ENCODE measurements around the gene SIRPB2. TPM values are rescaled to one million over a fixed set of nuclear protein-coding genes. Genes with fewer than 3 reads are reported as not detected.

The SIRPB2 gene
- total RNA-seq, 2 donors from 2014 or later = 11.0 to 29.8 TPM

DNA sequence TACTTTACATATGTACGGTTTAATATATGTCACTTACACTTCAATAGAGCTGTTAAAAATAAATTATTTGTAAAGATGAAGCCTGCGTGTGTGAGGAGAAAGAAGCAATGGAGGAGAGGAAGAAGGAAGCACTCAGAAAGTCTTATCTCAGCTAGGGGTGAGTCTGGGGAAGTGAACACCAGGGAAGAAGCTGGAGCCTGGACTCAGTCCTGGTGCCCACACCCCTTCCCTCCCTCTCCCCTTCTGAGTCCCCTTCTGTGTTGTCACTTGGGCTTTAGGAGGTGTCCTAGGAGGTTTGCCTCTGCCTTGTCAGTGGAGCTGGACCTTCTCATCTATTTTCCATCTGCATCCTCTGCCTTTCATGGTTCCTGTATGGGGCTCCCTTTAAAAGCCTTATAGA, 1.9 kb downstream of the SIRPB2 start:
- H3K4me3 ChIP-seq = peak overlapping the region; percentile 32
- no peaks in the 10 kb centered on the region for H3K36me3 ChIP-seq
- no peaks in the 10 kb centered on the region for H3K4me1 ChIP-seq (ENCODE audit: control insufficient read depth in 1 of 2, low read depth in 2 of 2)
- peak overlapping the region in 1 of 2 donors; percentile 5 for H3K27ac ChIP-seq
- H3K9me3 ChIP-seq = no peaks in the 10 kb centered on the region
- TF ChIP-seq, protein P1, sequence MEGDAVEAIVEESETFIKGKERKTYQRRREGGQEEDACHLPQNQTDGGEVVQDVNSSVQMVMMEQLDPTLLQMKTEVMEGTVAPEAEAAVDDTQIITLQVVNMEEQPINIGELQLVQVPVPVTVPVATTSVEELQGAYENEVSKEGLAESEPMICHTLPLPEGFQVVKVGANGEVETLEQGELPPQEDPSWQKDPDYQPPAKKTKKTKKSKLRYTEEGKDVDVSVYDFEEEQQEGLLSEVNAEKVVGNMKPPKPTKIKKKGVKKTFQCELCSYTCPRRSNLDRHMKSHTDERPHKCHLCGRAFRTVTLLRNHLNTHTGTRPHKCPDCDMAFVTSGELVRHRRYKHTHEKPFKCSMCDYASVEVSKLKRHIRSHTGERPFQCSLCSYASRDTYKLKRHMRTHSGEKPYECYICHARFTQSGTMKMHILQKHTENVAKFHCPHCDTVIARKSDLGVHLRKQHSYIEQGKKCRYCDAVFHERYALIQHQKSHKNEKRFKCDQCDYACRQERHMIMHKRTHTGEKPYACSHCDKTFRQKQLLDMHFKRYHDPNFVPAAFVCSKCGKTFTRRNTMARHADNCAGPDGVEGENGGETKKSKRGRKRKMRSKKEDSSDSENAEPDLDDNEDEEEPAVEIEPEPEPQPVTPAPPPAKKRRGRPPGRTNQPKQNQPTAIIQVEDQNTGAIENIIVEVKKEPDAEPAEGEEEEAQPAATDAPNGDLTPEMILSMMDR (IDR thresholded peaks at IDR 0.05) = no peak
- DNase-seq (ENCODE audit: low spot score) = no peak
- no peak for ATAC-seq (ENCODE audit: insufficient number of reproducible peaks, low FRiP score, low read depth)
- H3K27me3 ChIP-seq (replicated peaks; ENCODE audit: insufficient read depth) = no peaks in the 10 kb centered on the region

DNA sequence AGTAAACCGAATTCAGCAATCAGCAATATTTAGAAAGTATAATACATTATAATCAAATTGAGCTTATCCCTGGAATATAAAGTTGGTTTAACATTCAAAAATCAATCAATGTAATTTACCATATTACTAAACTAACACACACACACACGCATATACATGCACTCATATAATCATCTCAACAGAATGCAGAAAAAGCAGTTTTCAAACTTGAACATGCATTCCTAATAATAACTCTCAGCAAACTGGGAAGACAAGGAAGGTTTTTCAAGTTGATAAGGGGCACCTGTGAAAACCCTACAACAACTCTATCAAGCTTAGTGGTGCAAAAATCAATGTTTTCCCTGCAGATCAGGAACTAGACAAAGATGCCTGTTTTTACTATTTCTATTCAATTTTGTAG, 4.7 kb downstream of the SIRPB2 start:
- TF ChIP-seq, protein P1 (IDR thresholded peaks at IDR 0.05) = no peak
- ATAC-seq (ENCODE audit: insufficient number of reproducible peaks, low FRiP score, low read depth) (no peak), DNase-seq (ENCODE audit: low spot score) (no peak)
- no peaks in the 10 kb centered on the region for H3K4me1 ChIP-seq (ENCODE audit: control insufficient read depth in 1 of 2, low read depth in 2 of 2)
- no peak overlapping the region for H3K27ac ChIP-seq
- no peak overlapping the region for H3K4me3 ChIP-seq
- H3K27me3 ChIP-seq (replicated peaks; ENCODE audit: insufficient read depth) = no peaks in the 10 kb centered on the region
- no peaks in the 10 kb centered on the region for H3K36me3 ChIP-seq
- H3K9me3 ChIP-seq = no peaks in the 10 kb centered on the region

DNA sequence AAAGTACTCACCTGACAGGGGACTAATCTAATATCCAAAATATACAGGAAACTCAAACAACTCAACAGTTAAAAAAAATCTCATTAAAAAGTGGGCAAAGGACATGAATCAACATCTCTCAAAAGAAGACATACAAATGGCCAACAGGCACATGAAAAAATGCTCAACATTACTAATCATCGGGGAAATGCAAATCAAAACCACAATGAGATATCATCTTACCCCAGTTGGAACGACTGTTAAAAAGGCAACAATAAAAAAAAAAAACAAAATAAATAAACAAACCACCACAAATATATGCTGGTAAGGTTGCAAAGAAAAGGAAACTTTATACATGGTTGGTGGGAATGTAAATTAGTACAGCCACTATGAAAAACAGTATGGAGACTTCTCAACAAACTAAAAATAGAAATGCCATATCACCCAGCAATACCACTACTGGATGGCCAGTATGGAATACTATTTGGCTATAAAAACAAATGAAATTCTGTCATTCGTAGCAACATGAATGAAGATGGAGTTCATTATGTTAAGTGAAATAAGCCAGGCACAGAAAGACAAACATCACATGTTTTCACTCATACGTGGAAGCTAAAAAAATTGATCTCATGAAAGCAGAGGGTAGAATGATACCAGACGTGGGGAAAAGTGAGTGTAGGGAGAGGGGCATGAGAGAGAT, 6.6 kb downstream of the SIRPB2 start:
- DNase-seq (ENCODE audit: low spot score) (no peak), ATAC-seq (ENCODE audit: insufficient number of reproducible peaks, low FRiP score, low read depth) (no peak)
- H3K4me1 ChIP-seq (ENCODE audit: control insufficient read depth in 1 of 2, low read depth in 2 of 2) = no peaks in the 10 kb centered on the region
- no peak overlapping the region for H3K4me3 ChIP-seq
- H3K27ac ChIP-seq = no peak overlapping the region
- no peaks in the 10 kb centered on the region for H3K27me3 ChIP-seq (replicated peaks; ENCODE audit: insufficient read depth)
- TF ChIP-seq, protein P1 (IDR thresholded peaks at IDR 0.05) = no peak
- no peaks in the 10 kb centered on the region for H3K9me3 ChIP-seq
- no peaks in the 10 kb centered on the region for H3K36me3 ChIP-seq

DNA sequence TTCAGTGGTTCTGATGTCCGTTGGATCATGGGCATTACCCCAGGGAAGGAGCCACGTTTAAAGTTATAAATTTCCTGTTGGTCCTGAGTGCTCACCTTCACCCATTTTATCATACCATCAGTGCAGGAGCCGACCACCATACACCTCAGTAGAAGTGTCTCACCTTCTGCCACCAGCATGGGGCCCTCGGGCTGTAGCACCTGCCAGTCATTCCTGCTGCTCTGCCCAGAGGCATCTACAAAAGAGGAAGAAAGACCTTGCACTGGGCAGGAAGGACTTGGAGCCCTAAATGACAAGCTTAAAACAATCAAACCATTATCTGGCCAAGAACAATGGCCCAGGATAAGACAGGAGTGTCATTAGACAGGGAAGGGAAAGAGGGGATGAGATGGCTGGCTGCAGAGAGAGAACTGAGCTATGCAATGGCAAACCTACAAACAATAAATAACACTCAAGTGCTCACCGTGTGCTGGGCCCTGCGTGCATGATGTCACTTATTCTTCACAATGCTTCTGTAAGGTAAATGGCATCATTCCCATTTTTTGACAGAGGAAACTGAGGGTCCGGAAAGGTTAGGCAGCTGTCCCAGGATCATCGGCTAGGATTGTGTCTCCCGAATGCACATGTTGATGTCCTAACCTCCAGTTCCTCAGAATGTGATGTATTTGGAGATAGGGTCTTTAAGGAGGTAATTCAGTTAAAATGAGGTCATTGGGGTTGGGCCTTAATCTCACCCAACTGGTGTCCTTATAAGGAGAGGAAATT, 11.2 kb downstream of the SIRPB2 start:
- DNase-seq (ENCODE audit: low spot score) (no peak), ATAC-seq (ENCODE audit: insufficient number of reproducible peaks, low FRiP score, low read depth) (no peak)
- no peaks in the 10 kb centered on the region for H3K4me1 ChIP-seq (ENCODE audit: control insufficient read depth in 1 of 2, low read depth in 2 of 2)
- TF ChIP-seq, protein P1 (IDR thresholded peaks at IDR 0.05) = no peak
- H3K9me3 ChIP-seq = no peaks in the 10 kb centered on the region
- no peak overlapping the region for H3K4me3 ChIP-seq
- no peaks in the 10 kb centered on the region for H3K27me3 ChIP-seq (replicated peaks; ENCODE audit: insufficient read depth)
- H3K27ac ChIP-seq = no peak overlapping the region
- no peaks in the 10 kb centered on the region for H3K36me3 ChIP-seq

DNA sequence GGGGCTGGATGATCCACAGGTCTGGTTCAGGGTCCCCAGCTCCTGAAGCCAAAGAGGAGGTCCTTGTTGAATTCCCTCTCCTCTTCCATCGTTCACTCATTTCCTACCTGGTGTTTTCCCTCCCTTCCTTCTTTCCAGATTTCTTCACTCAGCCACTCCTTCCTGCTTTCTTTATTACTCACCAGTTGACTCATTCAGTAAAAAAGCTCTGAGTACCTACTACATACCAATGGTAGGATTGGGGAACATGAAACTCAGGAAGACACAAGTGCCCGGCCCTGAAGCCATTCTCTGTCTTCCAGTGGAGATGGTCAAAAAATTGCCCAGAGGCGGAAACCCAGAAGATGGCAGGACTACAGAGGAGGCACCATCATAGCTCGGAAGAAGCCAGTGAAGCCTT, 12.7 kb downstream of the SIRPB2 start:
- no peak for ATAC-seq (ENCODE audit: insufficient number of reproducible peaks, low FRiP score, low read depth)
- no peak for DNase-seq (ENCODE audit: low spot score)
- Histone ChIP-seq H3K27ac (no peak overlapping the region), H3K4me1 (ENCODE audit: control insufficient read depth in 1 of 2, low read depth in 2 of 2) (no peaks in the 10 kb centered on the region), H3K36me3 (no peaks in the 10 kb centered on the region), H3K4me3 (no peak overlapping the region), H3K9me3 (no peaks in the 10 kb centered on the region), H3K27me3 (replicated peaks; ENCODE audit: insufficient read depth) (no peaks in the 10 kb centered on the region)
- TF ChIP-seq, protein P1 (IDR thresholded peaks at IDR 0.05) = no peak
